SU-DHL-6 (cell line): ENCODE data around the gene DUS3L.

Experiments
- CTCF ChIP-seq: fragments of 200-600 bp; sonication (generic); IDR thresholded peaks from one replicate; pipeline ENCODE4 v1.5.1; 2017; ENCODE audit warnings: antibody characterized with exemption, mild to moderate bottlenecking, low read length, moderate library complexity; ENCODE audit not compliant: insufficient read depth, poor library complexity, severe bottlenecking
- EZH2phosphoT487 ChIP-seq: fragments of 200-600 bp; sonication (generic), shearing (Covaris generic); conservative IDR thresholded peaks from 2 replicates; pipeline ENCODE4 v1.6.1; 2018; ENCODE audit warnings: mild to moderate bottlenecking, antibody characterized with exemption, low read length, moderate library complexity, mixed read lengths

DNA sequence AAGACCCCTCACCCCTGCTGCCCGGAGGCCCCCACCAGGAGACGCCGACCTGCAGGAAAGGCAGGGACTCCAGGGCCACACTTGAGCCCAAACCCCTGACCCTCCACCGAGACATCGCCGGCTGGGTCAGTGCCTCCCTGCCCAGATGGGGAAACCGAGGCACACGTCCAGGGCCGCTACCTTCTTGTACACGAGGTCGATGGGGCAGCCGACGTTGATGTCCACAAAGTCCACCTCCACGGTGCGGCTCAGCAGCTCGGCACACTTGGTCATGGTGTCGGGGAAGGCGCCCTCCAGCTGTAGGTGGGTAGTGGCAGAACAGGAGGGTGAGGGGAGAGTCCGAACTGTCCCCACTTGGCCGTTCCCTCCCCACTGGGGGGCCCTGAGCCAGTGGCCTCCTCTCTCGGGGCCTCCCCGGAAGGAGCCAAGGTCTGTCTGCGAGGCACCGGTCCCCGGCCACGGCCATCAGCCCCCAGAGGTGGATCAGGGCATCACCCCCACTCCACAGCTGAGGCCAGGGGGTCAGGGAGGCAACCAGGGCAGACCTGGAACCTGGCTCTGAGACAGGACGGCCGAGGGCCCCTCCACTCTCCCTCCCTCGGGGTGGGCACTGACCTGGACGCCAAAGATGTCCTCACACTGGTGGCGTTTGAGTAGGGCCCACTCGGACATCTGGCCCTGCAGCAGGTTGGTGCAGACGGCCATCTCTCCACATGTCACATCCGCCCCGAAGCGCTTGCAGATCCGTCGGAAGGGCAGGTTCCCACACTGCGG lies 3.4 kb downstream of the DUS3L start:
- TF ChIP-seq CTCF (no peak), EZH2phosphoT487 (no peak)
